A673 (cell line): ENCODE data around the gene PTPA. TPM values are rescaled to one million over a fixed set of nuclear protein-coding genes. Genes with fewer than 3 reads are reported as not detected.

Experiments
- BruUV-seq: library from RNA; stranded (reverse); fragments of 400-500 nt; replicated peaks from 2 replicates; lab custom pipeline; 2021; lab: Mats Ljungman, UMichigan
- CTCF ChIA-PET: fragments of 300-600 bp; sonication (Branson Sonifier 250); formaldehyde crosslinking; loops from one replicate; lab custom pipeline; 2022; ENCODE audit warnings: antibody characterized with exemption; lab: Charles Lee
- POLR2A ChIA-PET: fragments of 300-600 bp; sonication (Branson Sonifier 250); formaldehyde crosslinking; loops from one replicate; lab custom pipeline; 2022; ENCODE audit warnings: antibody characterized with exemption; ENCODE audit not compliant: low non-redundant PET; lab: Charles Lee
- DNase-seq: peaks from one replicate; pipeline ENCODE4 v3.0.0-alpha.2; 2015; ENCODE audit warnings: low spot score
- H3K27ac ChIP-seq: fragments of 200-600 bp; sonication (generic); 2 replicates; pipeline ENCODE4 v1.5.1; 2016; ENCODE audit warnings: mixed run types, low read depth, mild to moderate bottlenecking, mixed read lengths, antibody characterized with exemption, low read length; ENCODE audit not compliant: poor library complexity, severe bottlenecking
- H3K27me3 ChIP-seq: fragments of 200-600 bp; sonication (generic); replicated peaks from 2 replicates; pipeline ENCODE4 v1.6.1; 2017; ENCODE audit warnings: mixed run types, low read depth, mild to moderate bottlenecking, mixed read lengths, antibody characterized with exemption, low read length; ENCODE audit not compliant: insufficient read depth, poor library complexity
- H3K36me3 ChIP-seq: fragments of 200-600 bp; sonication (generic); 2 replicates; pipeline ENCODE4 v1.6.1; 2016; ENCODE audit warnings: mixed run types, mild to moderate bottlenecking, mixed read lengths, antibody characterized with exemption, low read length; ENCODE audit not compliant: insufficient read depth, poor library complexity, severe bottlenecking
- H3K4me1 ChIP-seq: fragments of 200-600 bp; sonication (generic); 2 replicates; pipeline ENCODE4 v1.6.1; 2017; ENCODE audit warnings: mixed run types, mild to moderate bottlenecking, mixed read lengths, antibody characterized with exemption, low read length; ENCODE audit not compliant: insufficient read depth, poor library complexity, severe bottlenecking
- H3K4me3 ChIP-seq: fragments of 200-600 bp; sonication (generic); 2 replicates; pipeline ENCODE4 v1.5.1; 2016; ENCODE audit warnings: low read depth, mixed run types, mild to moderate bottlenecking, mixed read lengths, low read length; ENCODE audit not compliant: poor library complexity, severe bottlenecking
- H3K9me3 ChIP-seq: fragments of 200-600 bp; sonication (generic); 2 replicates; pipeline ENCODE4 v1.6.1; 2016; ENCODE audit warnings: mixed run types, low read depth, mild to moderate bottlenecking, mixed read lengths, antibody characterized with exemption, low read length; ENCODE audit not compliant: poor library complexity, severe bottlenecking
- CTCF ChIP-seq: fragments of 300-800, 200-600 bp; sonication (generic); conservative IDR thresholded peaks from 2 replicates; pipeline ENCODE4 v1.5.1; 2017; ENCODE audit warnings: low read depth, mild to moderate bottlenecking, antibody characterized with exemption, low read length, moderate library complexity, mixed read lengths
- EZH2 ChIP-seq: fragments of 200-600 bp; sonication (generic); IDR thresholded peaks from 2 replicates; pipeline ENCODE4 v1.6.1; 2017; ENCODE audit warnings: borderline replicate concordance, low read depth, mild to moderate bottlenecking, mixed read lengths, antibody characterized with exemption, low read length; ENCODE audit not compliant: poor library complexity, severe bottlenecking
- intact Hi-C: fragments of 100-400 bp; cut with micrococcal nuclease; formaldehyde crosslinking; loops from one replicate; pipeline ENCODE4 v1.10.0; 2022; ENCODE audit not compliant: unreplicated experiment
- total RNA-seq: library from RNA; stranded (reverse); gene quantifications from 2 replicates; pipeline ENCODE4 v1.2.3, GENCODE V29; 2021

The PTPA gene
- total RNA-seq, 1 experiment from 2014 or later = 157 TPM

GRCh38 chr9:129105857-129106694 is 5.1 kb upstream of the PTPA start:
- no peaks in the 10 kb centered on the region for H3K9me3 ChIP-seq
- BruUV-seq = no TSS peak
- no peak for TF ChIP-seq EZH2
- TF ChIP-seq CTCF = no peak
- no peak overlapping the region for H3K27ac ChIP-seq
- peaks cover 8% of the 10 kb centered on the region for H3K4me1 ChIP-seq
- ChIA-PET POLR2A (no interaction called here), CTCF (no interaction called here)
- DNase-seq = no peak
- no peaks in the 10 kb centered on the region for H3K36me3 ChIP-seq
- intact Hi-C loops = no loop called here
- no peaks in the 10 kb centered on the region for H3K27me3 ChIP-seq
- H3K4me3 ChIP-seq = no peak overlapping the region

GRCh38 chr9:129107651-129108050 is 3.6 kb upstream of the PTPA start:
- Histone ChIP-seq H3K4me3 (no peak overlapping the region), H3K4me1 (peaks cover 11% of the 10 kb centered on the region), H3K27me3 (no peaks in the 10 kb centered on the region), H3K9me3 (no peaks in the 10 kb centered on the region), H3K27ac (no peak overlapping the region), H3K36me3 (no peaks in the 10 kb centered on the region)
- BruUV-seq = no TSS peak
- ChIA-PET CTCF (interaction anchor here (0.6 kb wide), 1 partner anchor 16 kb away, joined by 5 read pairs; no protein-coding TSS in a partner anchor), POLR2A (no interaction called here)
- intact Hi-C loops = no loop called here
- no peak for DNase-seq
- TF ChIP-seq CTCF = no peak
- no peak for TF ChIP-seq EZH2

- H3K36me3 ChIP-seq = no peaks in the 10 kb centered on the region
- no peak for TF ChIP-seq EZH2
- no peak for TF ChIP-seq CTCF
- no peak overlapping the region for H3K4me3 ChIP-seq
- ChIA-PET CTCF (interaction anchor here (0.6 kb wide), 1 partner anchor 16 kb away, joined by 5 read pairs; no protein-coding TSS in a partner anchor), POLR2A (no interaction called here)
- H3K27ac ChIP-seq = no peak overlapping the region
- no TSS peak for BruUV-seq
- H3K27me3 ChIP-seq = no peaks in the 10 kb centered on the region
- no peak for DNase-seq
- H3K4me1 ChIP-seq = peaks cover 11% of the 10 kb centered on the region
- H3K9me3 ChIP-seq = no peaks in the 10 kb centered on the region
- intact Hi-C loops = no loop called here
Observed at GRCh38 chr9:129108083-129108804, 3.0 kb upstream of the PTPA start.
